Measurements from ENCODE around the gene PTPRG. TPM values are rescaled to one million over a fixed set of nuclear protein-coding genes. Genes with fewer than 3 reads are reported as not detected.

The PTPRG gene
- total RNA-seq, 4 donors from 2014 or later, result 8.4 to 37.3 (median 14.9) TPM

DNA sequence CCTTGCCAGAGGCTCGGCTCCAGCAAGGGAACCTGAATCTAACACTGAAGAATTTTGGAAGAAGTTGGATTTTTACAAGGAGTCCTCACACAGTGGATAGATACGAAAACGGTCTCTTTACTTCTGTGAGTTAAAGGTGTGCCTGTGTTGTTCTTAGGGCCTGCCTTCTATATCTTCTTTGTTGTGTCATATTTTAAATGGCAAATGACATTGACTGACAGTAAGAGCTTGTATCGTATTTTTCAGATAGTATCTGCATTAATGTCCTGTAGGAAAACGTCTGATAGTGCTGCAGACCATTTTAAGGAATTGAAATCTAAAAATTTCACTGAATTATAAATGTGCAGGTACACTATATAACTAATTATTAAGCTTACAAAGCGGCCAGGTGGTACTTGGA, 56.3 kb downstream of the PTPRG start:
- no peak for TF ChIP-seq POLR2A (IDR thresholded peaks at IDR 0.05)
- TF ChIP-seq, protein P1, sequence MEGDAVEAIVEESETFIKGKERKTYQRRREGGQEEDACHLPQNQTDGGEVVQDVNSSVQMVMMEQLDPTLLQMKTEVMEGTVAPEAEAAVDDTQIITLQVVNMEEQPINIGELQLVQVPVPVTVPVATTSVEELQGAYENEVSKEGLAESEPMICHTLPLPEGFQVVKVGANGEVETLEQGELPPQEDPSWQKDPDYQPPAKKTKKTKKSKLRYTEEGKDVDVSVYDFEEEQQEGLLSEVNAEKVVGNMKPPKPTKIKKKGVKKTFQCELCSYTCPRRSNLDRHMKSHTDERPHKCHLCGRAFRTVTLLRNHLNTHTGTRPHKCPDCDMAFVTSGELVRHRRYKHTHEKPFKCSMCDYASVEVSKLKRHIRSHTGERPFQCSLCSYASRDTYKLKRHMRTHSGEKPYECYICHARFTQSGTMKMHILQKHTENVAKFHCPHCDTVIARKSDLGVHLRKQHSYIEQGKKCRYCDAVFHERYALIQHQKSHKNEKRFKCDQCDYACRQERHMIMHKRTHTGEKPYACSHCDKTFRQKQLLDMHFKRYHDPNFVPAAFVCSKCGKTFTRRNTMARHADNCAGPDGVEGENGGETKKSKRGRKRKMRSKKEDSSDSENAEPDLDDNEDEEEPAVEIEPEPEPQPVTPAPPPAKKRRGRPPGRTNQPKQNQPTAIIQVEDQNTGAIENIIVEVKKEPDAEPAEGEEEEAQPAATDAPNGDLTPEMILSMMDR (IDR thresholded peaks at IDR 0.05), result no peak
- WGBS, 2 donors, result 85 to 86% methylated on average over 6 of the region's 6 CpGs
- no peak for DNase-seq (ENCODE audit: low spot score in 2 of 2)
- no peak overlapping the region for H3K4me3 ChIP-seq (ENCODE audit: low read depth, poor library complexity, severe bottlenecking)
- intact Hi-C loops (cut with DNase I; ENCODE audit: low total_unique reads), result no loop called here

GRCh38 chr3:61618231-61618630, 56.9 kb downstream of the PTPRG start:
- no peak for TF ChIP-seq POLR2A (IDR thresholded peaks at IDR 0.05)
- TF ChIP-seq, protein P1 (IDR thresholded peaks at IDR 0.05), result no peak
- no peak for DNase-seq (ENCODE audit: low spot score in 2 of 2)
- 83 to 91% methylated on average over 2 of the region's 2 CpGs for WGBS, 2 donors
- intact Hi-C loops (cut with DNase I; ENCODE audit: low total_unique reads), result no loop called here
- H3K4me3 ChIP-seq (ENCODE audit: low read depth, poor library complexity, severe bottlenecking), result no peak overlapping the region

DNA sequence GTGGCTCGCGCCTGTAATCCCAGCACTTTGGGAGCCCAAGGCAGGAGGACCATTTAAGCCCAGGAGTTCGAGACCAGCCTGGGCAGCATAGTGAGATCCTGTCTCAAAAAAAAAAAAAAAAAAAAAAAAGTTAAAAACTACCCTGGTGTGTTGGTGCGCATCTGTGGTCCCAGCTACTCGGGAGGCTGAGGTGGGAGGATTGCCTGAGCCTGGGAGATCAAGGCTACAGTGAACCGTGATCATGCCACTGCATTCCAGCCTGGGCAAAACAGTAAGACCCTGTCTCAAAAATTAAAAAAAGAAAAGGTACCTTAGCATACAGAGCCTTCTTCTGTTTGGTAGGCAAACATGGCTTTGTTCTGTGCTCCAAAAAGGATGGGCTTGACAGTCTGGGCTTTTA, 57.5 kb downstream of the PTPRG start:
- intact Hi-C loops (cut with DNase I; ENCODE audit: low total_unique reads), result no loop called here
- WGBS, 2 donors, result 87 to 90% methylated on average over 6 of the region's 6 CpGs
- H3K4me3 ChIP-seq (ENCODE audit: low read depth, poor library complexity, severe bottlenecking), result no peak overlapping the region
- TF ChIP-seq, protein P1 (IDR thresholded peaks at IDR 0.05), result no peak
- no peak for TF ChIP-seq POLR2A (IDR thresholded peaks at IDR 0.05)
- no peak for DNase-seq (ENCODE audit: low spot score in 2 of 2)

- 94 to 97% methylated on average over 5 of the region's 5 CpGs for WGBS, 2 donors
- intact Hi-C loops (cut with DNase I; ENCODE audit: low total_unique reads), result no loop called here
- no peak for DNase-seq (ENCODE audit: low spot score in 2 of 2)
Measured at GRCh38 chr3:61620073-61620472, 58.7 kb downstream of the PTPRG start.

DNA sequence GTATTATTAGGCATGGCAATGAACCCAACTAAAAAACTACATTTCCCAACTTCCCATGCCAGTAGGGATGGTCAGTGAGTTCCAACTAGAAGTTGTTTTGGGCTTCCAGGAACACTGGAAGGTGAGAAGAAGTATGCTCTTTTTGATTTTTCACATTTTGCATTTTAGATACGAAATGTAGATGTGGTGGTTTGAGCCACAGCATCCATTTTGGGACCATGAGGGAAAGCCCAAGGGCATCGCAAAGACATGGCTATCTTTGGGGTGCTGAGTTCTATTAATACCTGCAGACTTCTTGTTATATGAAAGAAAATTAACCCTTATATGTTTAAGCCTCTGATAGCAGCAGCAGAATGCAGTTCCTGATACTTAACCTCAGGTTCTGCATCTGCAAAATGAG, 62.9 kb downstream of the PTPRG start:
- WGBS, 2 donors, result 94 to 97% methylated on average over 2 of the region's 2 CpGs
- DNase-seq (ENCODE audit: low spot score in 2 of 2), result no peak
- no peak for TF ChIP-seq POLR2A (IDR thresholded peaks at IDR 0.05)
- TF ChIP-seq, protein P1 (IDR thresholded peaks at IDR 0.05), result no peak
- intact Hi-C loops (cut with DNase I; ENCODE audit: low total_unique reads), result no loop called here
- no peak overlapping the region for H3K4me3 ChIP-seq (ENCODE audit: low read depth, poor library complexity, severe bottlenecking)

More at GRCh38 chr3:61620073-61620472, 58.7 kb downstream of the PTPRG start:
- no peak for TF ChIP-seq POLR2A (IDR thresholded peaks at IDR 0.05)
- TF ChIP-seq, protein P1 (IDR thresholded peaks at IDR 0.05), result no peak
- H3K4me3 ChIP-seq (ENCODE audit: low read depth, poor library complexity, severe bottlenecking), result no peak overlapping the region

- DNase-seq (ENCODE audit: low spot score in 2 of 2), result no peak
- H3K4me3 ChIP-seq (ENCODE audit: low read depth, poor library complexity, severe bottlenecking), result no peak overlapping the region
- no peak for TF ChIP-seq POLR2A (IDR thresholded peaks at IDR 0.05)
- TF ChIP-seq, protein P1 (IDR thresholded peaks at IDR 0.05), result no peak
- 91 to 94% methylated on average over 7 of the region's 7 CpGs for whole genome bisulfite sequencing, 2 donors
- intact Hi-C loops (cut with DNase I; ENCODE audit: low total_unique reads), result no loop called here
Measured at GRCh38 chr3:61625429-61625828, 64.1 kb downstream of the PTPRG start.
